Colonic mucosa (tissue), 4 donors: Measurements from ENCODE around the gene VPREB1. TPM values are rescaled to one million over a fixed set of nuclear protein-coding genes. Genes with fewer than 3 reads are reported as not detected.
"Not testable (repeated sequence)": the region's sequence is repeated elsewhere in the genome, so short reads cannot be mapped to it uniquely, and the experiment has no call there.

Source experiments
- DNase-seq: peaks from one replicate; pipeline ENCODE4 v3.0.0-alpha.2; 2020
- H3K27ac ChIP-seq: fragments of 200-600 bp; one replicate; pipeline ENCODE4 v1.8.0; 2021
- H3K27me3 ChIP-seq: fragments of 200-600 bp; one replicate; pipeline ENCODE4 v1.8.0; 2021
- H3K36me3 ChIP-seq: fragments of 200-600 bp; one replicate; pipeline ENCODE4 v1.8.0; 2021
- H3K4me1 ChIP-seq: fragments of 200-600 bp; one replicate; pipeline ENCODE4 v1.8.0; 2021; ENCODE audit warnings: mild to moderate bottlenecking
- H3K4me3 ChIP-seq: fragments of 200-600 bp; one replicate; pipeline ENCODE4 v1.8.0; 2021
- H3K9ac ChIP-seq, 2 donors: one replicate each; pipeline ENCODE4 v1.7.0; 2013; ENCODE audit warnings: control low read depth in 2 of 2, low read depth in 2 of 2, low read length in 2 of 2
- H3K9me3 ChIP-seq: fragments of 200-600 bp; one replicate; pipeline ENCODE4 v1.8.0; 2021
- intact Hi-C: fragments of 100-400 bp; cut with DNase I; formaldehyde crosslinking; loops from one replicate; pipeline ENCODE4 v1.14.1; 2022
- total RNA-seq, 2 donors: library from RNA; stranded (reverse); fragmentation: NEBNext Ultra II Directional in 1 of 2; extraction: Animal tissue kit (Norgen Biotek cat#: 25700) in 1 of 2; gene quantifications; one replicate each; pipeline ENCODE4 v1.2.1, GENCODE V29; 2021
- donor health status: healthy.
- donor health status: DM: no; HTN: no; CAD: no.
- donor health status: DM: no; HTN: no; CAD: no.

The VPREB1 gene
- total RNA-seq, 2 donors from 2014 or later, result not detected

GRCh38 chr22:22260169-22260568 is 15.6 kb downstream of the VPREB1 start:
- H3K36me3 ChIP-seq, H3K4me3 ChIP-seq, intact Hi-C loops, H3K4me1 ChIP-seq, H3K9ac ChIP-seq, H3K9me3 ChIP-seq, H3K27ac ChIP-seq, DNase-seq, H3K27me3 ChIP-seq: not testable (repeated sequence)

- DNase-seq, H3K9ac ChIP-seq, H3K4me3 ChIP-seq, H3K27ac ChIP-seq, H3K9me3 ChIP-seq, intact Hi-C loops, H3K36me3 ChIP-seq, H3K27me3 ChIP-seq, H3K4me1 ChIP-seq: not testable (repeated sequence)
Measured at GRCh38 chr22:22260586-22260985, 16.0 kb downstream of the VPREB1 start.

- H3K27ac ChIP-seq, H3K36me3 ChIP-seq, H3K27me3 ChIP-seq, DNase-seq, H3K4me1 ChIP-seq, intact Hi-C loops, H3K9ac ChIP-seq, H3K4me3 ChIP-seq, H3K9me3 ChIP-seq: not testable (repeated sequence)
Measured at GRCh38 chr22:22262332-22263074, 17.9 kb downstream of the VPREB1 start.

- H3K9me3 ChIP-seq, H3K4me1 ChIP-seq, intact Hi-C loops, H3K36me3 ChIP-seq, H3K27me3 ChIP-seq, H3K4me3 ChIP-seq, DNase-seq, H3K9ac ChIP-seq, H3K27ac ChIP-seq: not testable (repeated sequence)
Measured at GRCh38 chr22:22263823-22264222, 19.2 kb downstream of the VPREB1 start.

GRCh38 chr22:22270036-22270676 is 25.6 kb downstream of the VPREB1 start:
- H3K27me3 ChIP-seq, H3K27ac ChIP-seq, intact Hi-C loops, H3K9me3 ChIP-seq, DNase-seq, H3K36me3 ChIP-seq, H3K4me3 ChIP-seq, H3K9ac ChIP-seq, H3K4me1 ChIP-seq: not testable (repeated sequence)

- H3K9me3 ChIP-seq, intact Hi-C loops, H3K9ac ChIP-seq, H3K27me3 ChIP-seq, H3K4me1 ChIP-seq, H3K36me3 ChIP-seq, H3K4me3 ChIP-seq, DNase-seq, H3K27ac ChIP-seq: not testable (repeated sequence)
Measured at GRCh38 chr22:22277423-22277822, 32.8 kb downstream of the VPREB1 start.

- H3K36me3 ChIP-seq, H3K27me3 ChIP-seq, H3K9me3 ChIP-seq, DNase-seq, intact Hi-C loops, H3K9ac ChIP-seq, H3K4me1 ChIP-seq, H3K27ac ChIP-seq, H3K4me3 ChIP-seq: not testable (repeated sequence)
Measured at GRCh38 chr22:22284962-22285756, 40.6 kb downstream of the VPREB1 start.

GRCh38 chr22:22286390-22287105 is 42.0 kb downstream of the VPREB1 start:
- H3K4me1 ChIP-seq, DNase-seq, intact Hi-C loops, H3K9me3 ChIP-seq, H3K9ac ChIP-seq, H3K27me3 ChIP-seq, H3K4me3 ChIP-seq, H3K27ac ChIP-seq, H3K36me3 ChIP-seq: not testable (repeated sequence)

- H3K27me3 ChIP-seq, intact Hi-C loops, H3K4me3 ChIP-seq, H3K9ac ChIP-seq, DNase-seq, H3K9me3 ChIP-seq, H3K27ac ChIP-seq, H3K4me1 ChIP-seq, H3K36me3 ChIP-seq: not testable (repeated sequence)
Measured at GRCh38 chr22:22287106-22287626, 42.6 kb downstream of the VPREB1 start.

GRCh38 chr22:22289666-22290065 is 45.1 kb downstream of the VPREB1 start:
- H3K9me3 ChIP-seq, H3K36me3 ChIP-seq, intact Hi-C loops, H3K9ac ChIP-seq, H3K4me1 ChIP-seq, DNase-seq, H3K27ac ChIP-seq, H3K4me3 ChIP-seq, H3K27me3 ChIP-seq: not testable (repeated sequence)

- DNase-seq, H3K4me3 ChIP-seq, H3K27me3 ChIP-seq, H3K9me3 ChIP-seq, H3K36me3 ChIP-seq, intact Hi-C loops, H3K4me1 ChIP-seq, H3K27ac ChIP-seq, H3K9ac ChIP-seq: not testable (repeated sequence)
Measured at GRCh38 chr22:22291129-22291806, 46.7 kb downstream of the VPREB1 start.

- H3K27me3 ChIP-seq, H3K4me3 ChIP-seq, H3K9ac ChIP-seq, H3K27ac ChIP-seq, intact Hi-C loops, DNase-seq, H3K9me3 ChIP-seq, H3K36me3 ChIP-seq, H3K4me1 ChIP-seq: not testable (repeated sequence)
Measured at GRCh38 chr22:22292656-22293055, 48.1 kb downstream of the VPREB1 start.
